ENCODE data around the gene ATP2B2. TPM values are rescaled to one million over a fixed set of nuclear protein-coding genes. Genes with fewer than 3 reads are reported as not detected.

The ATP2B2 gene
- total RNA-seq, 1 donor from 2014 or later: 0.06 TPM

GRCh38 chr3:10331320-10331719, 174.1 kb downstream of the ATP2B2 start:
- H3K36me3 ChIP-seq: no peaks in the 10 kb centered on the region
- no peak for ATAC-seq
- no peaks in the 10 kb centered on the region for H3K4me1 ChIP-seq
- H3K27ac ChIP-seq: no peak overlapping the region
- TF ChIP-seq CTCF (IDR thresholded peaks at IDR 0.05): no peak
- peaks cover 13% of the 10 kb centered on the region for H3K27me3 ChIP-seq
- DNase-seq: no peak
- no peaks in the 10 kb centered on the region for H3K9me3 ChIP-seq
- intact Hi-C loops (cut with DNase I): no loop called here
- H3K4me3 ChIP-seq: no peak overlapping the region

GRCh38 chr3:10330319-10330718, 175.1 kb downstream of the ATP2B2 start:
- H3K27me3 ChIP-seq: peaks cover 13% of the 10 kb centered on the region
- no peak overlapping the region for H3K27ac ChIP-seq
- DNase-seq (peak; percentile 47), ATAC-seq (peak; percentile 9)
- no peaks in the 10 kb centered on the region for H3K36me3 ChIP-seq
- no peak overlapping the region for H3K4me3 ChIP-seq
- no peaks in the 10 kb centered on the region for H3K9me3 ChIP-seq
- intact Hi-C loops (cut with DNase I): no loop called here
- H3K4me1 ChIP-seq: no peaks in the 10 kb centered on the region
- TF ChIP-seq CTCF (IDR thresholded peaks at IDR 0.05): no peak

GRCh38 chr3:10329495-10330015, 175.8 kb downstream of the ATP2B2 start:
- DNase-seq: no peak
- intact Hi-C loops (cut with DNase I): no loop called here

GRCh38 chr3:10328460-10329071, 176.8 kb downstream of the ATP2B2 start:
- Histone ChIP-seq H3K4me1 (no peaks in the 10 kb centered on the region), H3K27me3 (peaks cover 13% of the 10 kb centered on the region), H3K36me3 (no peaks in the 10 kb centered on the region), H3K4me3 (no peak overlapping the region), H3K27ac (no peak overlapping the region), H3K9me3 (no peaks in the 10 kb centered on the region)
- DNase-seq (no peak), ATAC-seq (no peak)
- intact Hi-C loops (cut with DNase I): no loop called here
- no peak for TF ChIP-seq CTCF (IDR thresholded peaks at IDR 0.05)

More at GRCh38 chr3:10329495-10330015, 175.8 kb downstream of the ATP2B2 start:
- Histone ChIP-seq H3K36me3 (no peaks in the 10 kb centered on the region), H3K9me3 (no peaks in the 10 kb centered on the region), H3K27ac (no peak overlapping the region), H3K4me3 (no peak overlapping the region), H3K27me3 (peaks cover 13% of the 10 kb centered on the region), H3K4me1 (no peaks in the 10 kb centered on the region)
- no peak for TF ChIP-seq CTCF (IDR thresholded peaks at IDR 0.05)
- no peak for ATAC-seq

GRCh38 chr3:10327592-10327991, 177.8 kb downstream of the ATP2B2 start:
- TF ChIP-seq CTCF (IDR thresholded peaks at IDR 0.05): no peak
- Histone ChIP-seq H3K27me3 (peaks cover 13% of the 10 kb centered on the region), H3K9me3 (no peaks in the 10 kb centered on the region), H3K4me3 (no peak overlapping the region), H3K4me1 (no peaks in the 10 kb centered on the region), H3K27ac (no peak overlapping the region), H3K36me3 (no peaks in the 10 kb centered on the region)
- intact Hi-C loops (cut with DNase I): no loop called here
- no peak for DNase-seq
- no peak for ATAC-seq

GRCh38 chr3:10322352-10322710, 183.1 kb downstream of the ATP2B2 start:
- peak; percentile 27 for TF ChIP-seq CTCF (IDR thresholded peaks at IDR 0.05)
- ATAC-seq: no peak
- no peak overlapping the region for H3K27ac ChIP-seq
- peaks cover 15% of the 10 kb centered on the region for H3K4me1 ChIP-seq
- no peaks in the 10 kb centered on the region for H3K27me3 ChIP-seq
- no peak for DNase-seq
- H3K36me3 ChIP-seq: peaks cover 18% of the 10 kb centered on the region
- intact Hi-C loops (cut with DNase I): no loop called here
- H3K9me3 ChIP-seq: no peaks in the 10 kb centered on the region
- H3K4me3 ChIP-seq: no peak overlapping the region

Measured in upper lobe of right lung (tissue), 1 donor.